Hepatocyte (in vitro differentiated cells): ENCODE data around the gene EXD2.

ENCODE experiments used
- EZH2 ChIP-seq: fragments of 200-600 bp; sonication (generic); IDR thresholded peaks from 2 replicates; pipeline ENCODE4 v1.6.1; 2016; ENCODE audit warnings: antibody characterized with exemption, mild to moderate bottlenecking, borderline replicate concordance
- EZH2phosphoT487 ChIP-seq: fragments of 200-600 bp; sonication (generic); IDR thresholded peaks from one replicate; pipeline ENCODE4 v1.6.1; 2018; ENCODE audit warnings: antibody characterized with exemption, mild to moderate bottlenecking, low read depth, moderate library complexity; ENCODE audit not compliant: unreplicated experiment, severe bottlenecking
- TF ChIP-seq, protein P1 (sequence below): fragments of 200-600 bp; sonication (generic); IDR thresholded peaks from 2 replicates; pipeline ENCODE4 v1.5.1; 2016; ENCODE audit warnings: antibody characterized with exemption, mild to moderate bottlenecking; ENCODE audit not compliant: poor library complexity

DNA sequence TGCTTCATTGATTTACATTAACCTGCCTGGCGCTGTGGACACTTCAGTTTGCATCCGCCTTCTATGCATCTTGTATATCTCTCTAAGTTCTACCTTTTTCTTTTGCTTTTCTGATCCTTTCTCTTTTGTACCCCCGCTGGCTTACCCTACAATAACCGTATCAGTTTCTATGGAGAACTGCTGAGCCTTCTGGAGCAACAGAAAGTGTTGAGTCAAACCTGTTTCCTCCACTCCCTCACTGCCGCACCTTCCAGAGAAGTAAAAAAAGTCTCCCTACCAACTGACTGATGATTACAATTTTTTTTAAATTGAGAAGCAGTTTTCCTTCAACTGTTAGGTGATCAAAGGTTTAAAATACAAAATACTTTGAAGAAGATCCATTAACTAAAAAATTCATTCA, 17.4 kb downstream of the EXD2 start:
- TF ChIP-seq, protein P1, sequence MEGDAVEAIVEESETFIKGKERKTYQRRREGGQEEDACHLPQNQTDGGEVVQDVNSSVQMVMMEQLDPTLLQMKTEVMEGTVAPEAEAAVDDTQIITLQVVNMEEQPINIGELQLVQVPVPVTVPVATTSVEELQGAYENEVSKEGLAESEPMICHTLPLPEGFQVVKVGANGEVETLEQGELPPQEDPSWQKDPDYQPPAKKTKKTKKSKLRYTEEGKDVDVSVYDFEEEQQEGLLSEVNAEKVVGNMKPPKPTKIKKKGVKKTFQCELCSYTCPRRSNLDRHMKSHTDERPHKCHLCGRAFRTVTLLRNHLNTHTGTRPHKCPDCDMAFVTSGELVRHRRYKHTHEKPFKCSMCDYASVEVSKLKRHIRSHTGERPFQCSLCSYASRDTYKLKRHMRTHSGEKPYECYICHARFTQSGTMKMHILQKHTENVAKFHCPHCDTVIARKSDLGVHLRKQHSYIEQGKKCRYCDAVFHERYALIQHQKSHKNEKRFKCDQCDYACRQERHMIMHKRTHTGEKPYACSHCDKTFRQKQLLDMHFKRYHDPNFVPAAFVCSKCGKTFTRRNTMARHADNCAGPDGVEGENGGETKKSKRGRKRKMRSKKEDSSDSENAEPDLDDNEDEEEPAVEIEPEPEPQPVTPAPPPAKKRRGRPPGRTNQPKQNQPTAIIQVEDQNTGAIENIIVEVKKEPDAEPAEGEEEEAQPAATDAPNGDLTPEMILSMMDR, result no peak
- TF ChIP-seq EZH2phosphoT487 (no peak), EZH2 (no peak)
